ENCODE measurements around the gene GTSF1L.

The GTSF1L gene

DNA sequence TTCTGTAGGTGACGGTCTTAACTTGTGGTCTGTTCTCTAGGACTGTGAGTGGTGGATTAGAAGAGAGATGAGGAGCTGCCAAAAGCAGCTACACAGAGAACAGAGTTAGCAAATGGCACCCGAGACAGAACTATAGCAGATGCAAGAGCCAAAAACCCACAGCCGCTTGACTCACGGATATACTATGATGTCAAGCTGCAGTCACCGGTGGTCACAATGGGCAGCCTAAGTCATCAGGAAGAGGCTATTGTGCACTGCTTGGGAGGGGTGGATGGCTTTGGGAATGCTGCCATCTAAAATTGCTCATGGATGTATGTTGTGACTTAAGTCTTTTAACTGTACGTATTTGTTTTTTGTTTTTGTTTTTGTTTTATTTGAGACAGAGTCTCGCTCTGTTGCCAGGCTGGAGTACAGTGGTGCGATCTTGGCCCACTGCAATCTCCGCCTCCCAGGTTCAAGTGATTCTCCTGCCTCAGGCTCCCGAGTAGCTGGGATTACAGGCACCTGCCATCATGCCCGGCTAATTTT is at the start of gene GTSF1L:
GTSF1L (minus strand) TSS at position 192 of the 528 bp plus-strand sequence. CDS start 308 bp downstream, outside the sequence.
- no peak for DNase-seq (ENCODE audit: low read depth, low spot score)
- TF ChIP-seq, protein P1, sequence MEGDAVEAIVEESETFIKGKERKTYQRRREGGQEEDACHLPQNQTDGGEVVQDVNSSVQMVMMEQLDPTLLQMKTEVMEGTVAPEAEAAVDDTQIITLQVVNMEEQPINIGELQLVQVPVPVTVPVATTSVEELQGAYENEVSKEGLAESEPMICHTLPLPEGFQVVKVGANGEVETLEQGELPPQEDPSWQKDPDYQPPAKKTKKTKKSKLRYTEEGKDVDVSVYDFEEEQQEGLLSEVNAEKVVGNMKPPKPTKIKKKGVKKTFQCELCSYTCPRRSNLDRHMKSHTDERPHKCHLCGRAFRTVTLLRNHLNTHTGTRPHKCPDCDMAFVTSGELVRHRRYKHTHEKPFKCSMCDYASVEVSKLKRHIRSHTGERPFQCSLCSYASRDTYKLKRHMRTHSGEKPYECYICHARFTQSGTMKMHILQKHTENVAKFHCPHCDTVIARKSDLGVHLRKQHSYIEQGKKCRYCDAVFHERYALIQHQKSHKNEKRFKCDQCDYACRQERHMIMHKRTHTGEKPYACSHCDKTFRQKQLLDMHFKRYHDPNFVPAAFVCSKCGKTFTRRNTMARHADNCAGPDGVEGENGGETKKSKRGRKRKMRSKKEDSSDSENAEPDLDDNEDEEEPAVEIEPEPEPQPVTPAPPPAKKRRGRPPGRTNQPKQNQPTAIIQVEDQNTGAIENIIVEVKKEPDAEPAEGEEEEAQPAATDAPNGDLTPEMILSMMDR (IDR thresholded peaks at IDR 0.05; ENCODE audit: insufficient read depth, low read length, missing control alignments): no peak
- POLR2A ChIA-PET: no interaction called here
- no peak within 1 kb of the TSS for H3K4me3 ChIP-seq (ENCODE audit: low read depth, low read length)
- CTCF ChIA-PET: no interaction called here

DNA sequence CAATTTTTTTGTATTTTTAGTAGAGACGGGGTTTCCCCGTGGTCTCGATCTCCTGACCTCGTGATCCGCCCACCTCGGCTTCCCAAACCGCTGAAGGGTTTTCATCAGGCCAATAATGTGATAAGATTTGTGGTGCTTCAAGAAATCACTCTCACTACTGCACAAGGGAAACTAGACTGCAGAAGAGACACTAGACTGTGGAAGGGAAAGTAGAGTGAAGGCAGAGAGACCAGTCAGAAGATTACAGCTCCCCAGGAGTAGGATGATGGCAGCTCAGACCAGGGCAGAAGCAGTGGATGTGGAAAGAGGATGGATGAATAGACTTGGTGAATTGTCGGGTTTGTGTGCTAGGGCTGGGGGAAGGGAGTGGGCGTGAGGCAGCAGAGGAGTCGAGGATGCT is 48.0 kb upstream of the GTSF1L start:
- no peak for DNase-seq (ENCODE audit: low read depth, low spot score)
- POLR2A ChIA-PET: no interaction called here
- CTCF ChIA-PET: no interaction called here
- H3K4me3 ChIP-seq (ENCODE audit: low read depth, low read length): no peak overlapping the region
- TF ChIP-seq, protein P1 (IDR thresholded peaks at IDR 0.05; ENCODE audit: insufficient read depth, low read length, missing control alignments): no peak

DNA sequence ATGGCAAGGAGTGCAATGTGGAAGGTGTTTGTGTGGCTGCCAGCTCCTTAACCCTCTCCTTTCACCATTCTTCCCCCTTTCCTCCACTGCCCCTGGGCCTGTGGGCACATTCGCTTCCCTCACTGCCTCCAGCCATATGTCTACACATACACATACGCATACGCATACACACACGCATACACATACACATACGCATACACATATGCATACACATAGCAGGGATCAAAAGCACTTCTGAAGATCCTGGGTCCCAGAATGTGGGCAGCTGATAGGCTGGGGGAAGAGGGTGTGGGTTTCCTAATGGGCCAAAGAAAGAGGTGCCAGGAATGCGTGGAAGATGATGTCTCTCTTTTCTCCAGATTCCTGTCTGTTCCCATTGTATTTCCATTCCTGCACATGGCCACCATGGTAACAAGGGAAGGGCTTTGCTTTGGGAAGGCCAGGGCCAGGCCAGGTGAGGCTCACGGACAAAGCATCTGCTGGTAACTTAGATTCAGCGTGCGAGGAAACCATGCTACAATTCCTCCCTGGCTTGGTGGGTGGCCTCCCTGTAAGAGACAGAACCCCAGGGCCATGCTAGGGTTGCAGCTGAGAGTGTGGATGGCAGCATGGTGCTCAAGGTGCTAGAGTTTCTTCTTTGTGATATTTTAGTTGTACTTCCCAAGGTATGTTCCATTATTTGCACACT is 44.8 kb upstream of the GTSF1L start:
- DNase-seq (ENCODE audit: low read depth, low spot score): no peak
- TF ChIP-seq, protein P1 (IDR thresholded peaks at IDR 0.05; ENCODE audit: insufficient read depth, low read length, missing control alignments): no peak
- ChIA-PET CTCF (no interaction called here), POLR2A (no interaction called here)
- no peak overlapping the region for H3K4me3 ChIP-seq (ENCODE audit: low read depth, low read length)

DNA sequence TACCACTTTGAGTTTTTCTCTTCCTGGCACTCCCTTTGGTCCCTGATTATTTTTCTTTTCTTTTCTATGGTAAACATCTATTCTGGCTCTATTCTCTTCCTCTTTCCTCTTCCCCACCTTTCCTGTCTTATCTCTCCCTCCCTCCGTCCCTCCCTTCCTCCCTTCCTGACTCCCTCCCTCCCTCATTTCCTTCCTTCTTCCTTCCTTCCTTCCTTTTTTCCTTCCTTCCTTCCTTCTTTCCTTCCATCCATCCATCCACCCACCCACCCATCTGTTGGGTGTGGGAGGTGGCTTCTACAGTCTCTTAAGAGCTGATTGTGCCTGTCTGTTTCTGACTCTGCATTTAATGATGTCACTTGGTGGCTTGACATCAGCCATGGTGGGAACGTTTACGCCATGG is 43.5 kb upstream of the GTSF1L start:
- no peak for DNase-seq (ENCODE audit: low read depth, low spot score)
- TF ChIP-seq, protein P1 (IDR thresholded peaks at IDR 0.05; ENCODE audit: insufficient read depth, low read length, missing control alignments): no peak
- CTCF ChIA-PET: no interaction called here
- no peak overlapping the region for H3K4me3 ChIP-seq (ENCODE audit: low read depth, low read length)
- POLR2A ChIA-PET: no interaction called here

DNA sequence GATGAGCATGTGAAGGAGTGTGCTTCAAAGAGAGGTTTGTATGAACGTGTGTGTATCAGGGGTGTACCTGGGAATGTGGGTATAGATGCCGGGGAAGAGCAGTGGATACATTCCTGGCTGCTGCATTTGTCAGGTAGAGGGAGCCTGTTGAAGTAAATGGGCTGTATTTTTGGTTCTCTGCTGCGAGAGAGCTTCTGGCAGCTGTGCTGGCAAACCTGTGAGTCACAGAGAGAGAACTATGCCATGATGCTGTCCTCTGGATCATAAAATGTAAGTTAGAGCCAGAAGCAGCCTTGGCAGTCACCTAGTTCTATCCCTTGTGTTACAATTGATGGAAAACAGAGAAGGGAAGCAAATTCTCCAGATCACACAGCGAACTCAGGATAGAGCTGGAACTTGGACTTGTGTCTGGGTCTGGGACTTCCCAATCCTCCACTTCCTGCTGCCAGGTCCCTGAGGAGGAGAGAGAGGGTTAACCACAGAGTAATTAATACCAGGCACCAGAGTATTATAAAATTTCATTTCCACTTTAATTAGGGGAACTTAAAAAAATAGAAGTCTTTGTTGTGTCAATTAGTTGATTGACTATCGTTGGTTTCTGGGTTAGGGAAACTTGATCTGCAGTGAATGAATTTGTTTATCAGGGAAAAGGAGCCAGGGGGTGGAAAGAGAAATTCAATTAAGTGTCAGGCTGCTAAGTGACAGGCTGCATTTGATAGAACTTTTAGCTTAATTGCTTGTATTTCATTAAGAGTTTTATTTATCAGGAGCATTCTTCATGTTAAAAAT is 41.1 kb upstream of the GTSF1L start:
- ChIA-PET CTCF (interaction anchor here (1.1 to 1.3 kb wide), 2 partner anchors 11 to 322 kb away, joined by 3 to 4 read pairs; no protein-coding TSS in a partner anchor), POLR2A (no interaction called here)
- TF ChIP-seq, protein P1 (IDR thresholded peaks at IDR 0.05; ENCODE audit: insufficient read depth, low read length, missing control alignments): no peak
- H3K4me3 ChIP-seq (ENCODE audit: low read depth, low read length): no peak overlapping the region
- no peak for DNase-seq (ENCODE audit: low read depth, low spot score)

DNA sequence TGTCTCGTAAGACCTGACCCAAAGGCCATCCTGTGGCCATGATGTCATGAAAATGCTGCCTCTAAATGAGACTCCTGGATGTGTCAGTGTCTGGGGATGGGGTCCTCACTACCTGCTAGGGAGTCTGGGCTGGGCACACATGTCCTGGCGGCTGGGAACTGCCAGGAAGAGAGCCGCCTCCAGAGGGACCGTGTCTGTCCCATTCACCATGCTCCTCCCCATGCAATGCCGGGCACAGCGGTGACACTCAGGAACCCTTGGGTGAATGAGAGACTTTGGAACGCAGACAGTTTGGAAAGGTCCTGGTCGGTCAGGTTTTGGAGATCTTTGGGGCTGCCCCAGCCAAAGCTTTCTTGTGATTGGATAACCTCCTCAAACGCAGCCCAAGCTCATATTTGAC is 40.1 kb upstream of the GTSF1L start:
- ChIA-PET CTCF (interaction anchor here (0.6 kb wide), 1 partner anchor 17 kb away, joined by 3 read pairs; no protein-coding TSS in a partner anchor), POLR2A (interaction anchor here (1.0 kb wide), 1 partner anchor 12 kb away, joined by 3 read pairs; no protein-coding TSS in a partner anchor)
- TF ChIP-seq, protein P1 (IDR thresholded peaks at IDR 0.05; ENCODE audit: insufficient read depth, low read length, missing control alignments): no peak
- DNase-seq (ENCODE audit: low read depth, low spot score): no peak
- no peak overlapping the region for H3K4me3 ChIP-seq (ENCODE audit: low read depth, low read length)
